Measurements from ENCODE around the gene VMAC. TPM values are rescaled to one million over a fixed set of nuclear protein-coding genes. Genes with fewer than 3 reads are reported as not detected.

VMAC gene
- total RNA-seq, 4 donors from 2014 or later, result 10.2 to 15.2 (median 10.8) TPM

DNA sequence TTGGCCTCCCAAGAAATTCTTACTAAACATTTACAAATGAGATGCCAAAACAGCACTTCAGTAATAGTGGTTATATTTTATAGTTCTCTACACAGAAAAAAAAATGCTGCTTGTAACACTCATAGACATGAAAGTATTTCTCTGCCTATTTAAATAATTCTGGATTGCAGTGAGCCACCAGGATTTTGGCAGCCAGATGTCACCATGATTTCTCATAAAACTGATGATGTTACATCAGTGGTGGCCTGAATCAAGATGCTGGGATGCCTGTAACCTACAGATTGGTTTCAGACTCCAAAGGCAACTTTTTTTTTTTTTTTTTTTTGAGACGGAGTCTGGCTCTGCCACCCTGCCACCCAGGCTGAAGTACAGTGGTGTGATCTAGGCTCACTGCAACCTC is 6.7 kb downstream of the VMAC start:
- DNase-seq (ENCODE audit: low spot score in 2 of 2), result no peak
- 73 to 76% methylated on average over 1 of the region's 1 CpG for WGBS, 2 donors
- no peak for TF ChIP-seq POLR2A (IDR thresholded peaks at IDR 0.05)
- TF ChIP-seq, protein P1, sequence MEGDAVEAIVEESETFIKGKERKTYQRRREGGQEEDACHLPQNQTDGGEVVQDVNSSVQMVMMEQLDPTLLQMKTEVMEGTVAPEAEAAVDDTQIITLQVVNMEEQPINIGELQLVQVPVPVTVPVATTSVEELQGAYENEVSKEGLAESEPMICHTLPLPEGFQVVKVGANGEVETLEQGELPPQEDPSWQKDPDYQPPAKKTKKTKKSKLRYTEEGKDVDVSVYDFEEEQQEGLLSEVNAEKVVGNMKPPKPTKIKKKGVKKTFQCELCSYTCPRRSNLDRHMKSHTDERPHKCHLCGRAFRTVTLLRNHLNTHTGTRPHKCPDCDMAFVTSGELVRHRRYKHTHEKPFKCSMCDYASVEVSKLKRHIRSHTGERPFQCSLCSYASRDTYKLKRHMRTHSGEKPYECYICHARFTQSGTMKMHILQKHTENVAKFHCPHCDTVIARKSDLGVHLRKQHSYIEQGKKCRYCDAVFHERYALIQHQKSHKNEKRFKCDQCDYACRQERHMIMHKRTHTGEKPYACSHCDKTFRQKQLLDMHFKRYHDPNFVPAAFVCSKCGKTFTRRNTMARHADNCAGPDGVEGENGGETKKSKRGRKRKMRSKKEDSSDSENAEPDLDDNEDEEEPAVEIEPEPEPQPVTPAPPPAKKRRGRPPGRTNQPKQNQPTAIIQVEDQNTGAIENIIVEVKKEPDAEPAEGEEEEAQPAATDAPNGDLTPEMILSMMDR (IDR thresholded peaks at IDR 0.05), result no peak
- intact Hi-C loops (cut with DNase I; ENCODE audit: low total_unique reads), result no loop called here
- no peak overlapping the region for H3K4me3 ChIP-seq (ENCODE audit: low read depth, poor library complexity, severe bottlenecking)

DNA sequence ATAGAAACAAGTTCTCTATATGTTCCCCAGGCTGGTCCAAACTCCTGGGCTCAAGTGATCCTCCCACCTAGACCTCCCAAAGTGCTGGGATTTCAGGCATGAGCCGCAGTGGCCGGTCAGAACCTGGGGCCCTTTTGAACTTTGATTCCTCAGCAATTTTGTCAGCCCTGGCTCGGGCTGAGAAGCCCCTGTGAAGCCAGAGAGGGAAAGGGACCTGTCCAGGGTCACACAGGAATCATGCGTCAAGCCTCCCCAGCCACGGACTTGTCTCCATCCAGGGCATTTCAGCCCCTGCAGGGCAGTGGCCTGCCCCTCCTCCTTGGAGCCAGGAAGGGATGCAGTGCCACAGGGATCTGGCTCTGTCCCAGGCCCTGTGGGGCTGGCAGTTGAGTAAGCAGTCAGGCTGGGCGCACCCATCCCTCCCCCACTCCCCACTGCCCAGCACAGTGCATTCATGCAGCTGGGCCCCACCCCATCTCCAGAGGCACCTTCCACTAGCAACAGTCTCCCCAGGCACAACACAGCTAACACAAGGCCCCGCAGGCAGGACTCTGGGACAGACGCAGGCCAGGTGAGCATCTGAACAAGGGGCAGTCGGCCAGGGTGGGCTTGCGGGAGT is 9.2 kb downstream of the VMAC start, which contains the start of gene CAPS:
Gene CAPS (plus strand): TSS at position 516 of the 619 bp plus-strand sequence. CDS start 153 bp downstream, outside the sequence.
- WGBS, 2 donors, result 69 to 71% methylated on average over 7 to 10 of the region's 10 CpGs
- intact Hi-C loops (cut with DNase I; ENCODE audit: low total_unique reads), result no loop called here
- DNase-seq (ENCODE audit: low spot score in 2 of 2), result peak in 1 of 2 donors; percentile 91
- no peak within 1 kb of the TSS for H3K4me3 ChIP-seq (ENCODE audit: low read depth, poor library complexity, severe bottlenecking)
- TF ChIP-seq, protein P1 (IDR thresholded peaks at IDR 0.05), result no peak
- no peak for TF ChIP-seq POLR2A (IDR thresholded peaks at IDR 0.05)

DNA sequence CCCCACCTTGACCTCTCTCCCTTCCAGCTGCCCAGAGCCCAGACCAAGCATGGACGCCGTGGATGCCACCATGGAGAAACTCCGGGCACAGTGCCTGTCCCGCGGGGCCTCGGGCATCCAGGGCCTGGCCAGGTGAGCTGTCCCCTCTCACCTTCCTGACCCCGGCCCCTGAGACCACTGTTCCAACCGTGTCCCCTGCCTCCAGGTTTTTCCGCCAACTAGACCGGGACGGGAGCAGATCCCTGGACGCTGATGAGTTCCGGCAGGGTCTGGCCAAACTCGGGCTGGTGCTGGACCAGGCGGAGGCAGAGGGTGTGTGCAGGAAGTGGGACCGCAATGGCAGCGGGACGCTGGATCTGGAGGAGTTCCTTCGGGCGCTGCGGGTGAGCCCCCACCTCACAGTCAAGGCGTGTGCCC is 9.7 kb downstream of the VMAC start:
- intact Hi-C loops (cut with DNase I; ENCODE audit: low total_unique reads), result no loop called here
- WGBS, 2 donors, result 39 to 56% methylated on average over 18 to 22 of the region's 22 CpGs
- TF ChIP-seq POLR2A (IDR thresholded peaks at IDR 0.05), result no peak
- TF ChIP-seq, protein P1 (IDR thresholded peaks at IDR 0.05), result no peak
- DNase-seq (ENCODE audit: low spot score in 2 of 2), result no peak
- H3K4me3 ChIP-seq (ENCODE audit: low read depth, poor library complexity, severe bottlenecking), result no peak overlapping the region

DNA sequence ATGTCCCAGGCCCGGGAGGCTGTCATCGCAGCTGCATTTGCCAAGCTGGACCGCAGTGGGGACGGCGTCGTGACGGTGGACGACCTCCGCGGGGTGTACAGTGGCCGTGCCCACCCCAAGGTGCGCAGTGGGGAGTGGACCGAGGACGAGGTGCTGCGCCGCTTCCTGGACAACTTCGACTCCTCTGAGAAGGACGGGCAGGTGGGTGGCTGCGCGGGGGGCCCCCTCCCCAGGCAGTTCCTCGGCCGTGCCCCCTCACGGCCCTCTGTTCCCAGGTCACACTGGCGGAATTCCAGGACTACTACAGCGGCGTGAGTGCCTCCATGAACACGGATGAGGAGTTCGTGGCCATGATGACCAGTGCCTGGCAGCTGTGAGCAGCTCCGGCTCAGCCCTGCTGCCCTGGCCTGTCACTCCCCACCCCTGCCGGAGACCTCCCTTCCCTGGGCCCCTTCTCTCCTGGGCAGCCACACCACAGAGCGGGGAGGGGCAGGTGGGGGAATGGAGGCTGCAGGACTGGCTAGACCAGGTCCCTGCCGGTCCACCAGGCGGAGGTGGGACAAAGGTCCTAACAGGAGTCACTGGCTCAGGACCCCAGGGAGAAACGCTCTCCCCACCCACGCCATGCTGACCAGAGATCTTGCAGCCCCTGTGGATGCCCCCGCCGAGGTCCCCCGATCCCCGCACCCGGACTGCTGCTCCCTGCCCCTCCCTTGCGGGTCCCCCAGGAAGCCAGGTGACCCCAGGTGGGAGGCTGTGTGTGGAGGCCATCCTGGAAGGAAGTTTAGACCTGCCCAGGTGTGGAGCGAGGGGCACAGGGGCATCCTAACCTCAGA is 10.5 kb downstream of the VMAC start:
- TF ChIP-seq, protein P1 (IDR thresholded peaks at IDR 0.05), result no peak
- no peak for TF ChIP-seq POLR2A (IDR thresholded peaks at IDR 0.05)
- 82 to 84% methylated on average over 39 of the region's 42 CpGs for WGBS, 2 donors
- intact Hi-C loops (cut with DNase I; ENCODE audit: low total_unique reads), result no loop called here
- no peak overlapping the region for H3K4me3 ChIP-seq (ENCODE audit: low read depth, poor library complexity, severe bottlenecking)
- DNase-seq (ENCODE audit: low spot score in 2 of 2), result no peak

DNA sequence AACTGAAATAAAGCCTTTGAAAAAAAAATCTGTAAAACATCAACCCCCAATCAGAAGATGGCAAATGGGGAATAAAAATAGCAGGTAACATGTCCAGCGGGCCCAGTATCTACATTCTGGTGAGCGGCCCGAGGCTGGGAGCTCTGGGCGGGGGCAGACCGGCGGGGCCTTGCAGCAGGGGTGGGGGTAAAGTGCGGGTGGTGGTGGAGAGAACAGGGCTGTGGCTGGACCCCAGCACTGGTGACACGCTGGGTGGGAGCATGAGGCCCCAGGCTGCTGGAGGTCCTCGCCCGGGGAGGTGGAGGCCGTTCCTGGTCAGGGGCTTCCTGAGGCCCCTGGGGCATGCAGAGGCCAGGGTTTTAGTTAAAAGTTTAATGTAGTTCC is 11.1 kb downstream of the VMAC start:
- 66% methylated on average over 11 of the region's 11 CpGs for WGBS, 2 donors
- intact Hi-C loops (cut with DNase I; ENCODE audit: low total_unique reads), result no loop called here
- no peak overlapping the region for H3K4me3 ChIP-seq (ENCODE audit: low read depth, poor library complexity, severe bottlenecking)
- TF ChIP-seq, protein P1 (IDR thresholded peaks at IDR 0.05), result no peak
- no peak for TF ChIP-seq POLR2A (IDR thresholded peaks at IDR 0.05)
- DNase-seq (ENCODE audit: low spot score in 2 of 2), result no peak

Measured in lower leg skin (tissue), 4 donors.